Fibroblast of peridontal ligament (primary cell): ENCODE measurements around the gene TULP4.

Experiments used
- DNase-seq: peaks from one replicate; pipeline ENCODE4 v3.0.0-alpha.2; 2010; ENCODE audit errors: extremely low read depth

TULP4 gene

GRCh38 chr6:158312165-158312564, at the start of gene TULP4:
Gene TULP4 (plus strand): TSS chr6:158312465. CDS start chr6:158314017, 1,552 bp downstream.
- no peak for DNase-seq

- no peak for DNase-seq
Observed at GRCh38 chr6:158262755-158263154, 49.5 kb upstream of the TULP4 start.

DNA sequence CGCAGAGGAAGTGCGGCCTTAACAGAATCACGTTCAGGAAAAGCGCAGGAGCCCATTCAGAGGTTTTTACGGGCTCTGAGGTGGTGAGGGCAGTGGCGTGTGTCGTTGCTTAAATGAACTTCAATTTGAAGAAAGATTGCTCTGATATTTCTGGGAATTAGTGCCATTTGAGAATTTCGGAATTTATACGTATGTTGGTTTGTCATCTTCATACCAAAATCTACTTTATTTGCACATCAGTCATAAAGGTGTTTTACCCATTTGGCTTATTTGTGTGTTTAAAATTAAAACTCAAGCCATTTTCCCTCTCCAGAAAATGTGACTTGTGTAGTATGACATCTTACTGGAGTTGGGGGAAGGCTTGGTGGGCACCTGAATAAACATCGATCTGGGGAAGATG, 48.1 kb upstream of the TULP4 start:
- DNase-seq: no peak

- DNase-seq: no peak
Observed at GRCh38 chr6:158266131-158266530, 46.1 kb upstream of the TULP4 start.

DNA sequence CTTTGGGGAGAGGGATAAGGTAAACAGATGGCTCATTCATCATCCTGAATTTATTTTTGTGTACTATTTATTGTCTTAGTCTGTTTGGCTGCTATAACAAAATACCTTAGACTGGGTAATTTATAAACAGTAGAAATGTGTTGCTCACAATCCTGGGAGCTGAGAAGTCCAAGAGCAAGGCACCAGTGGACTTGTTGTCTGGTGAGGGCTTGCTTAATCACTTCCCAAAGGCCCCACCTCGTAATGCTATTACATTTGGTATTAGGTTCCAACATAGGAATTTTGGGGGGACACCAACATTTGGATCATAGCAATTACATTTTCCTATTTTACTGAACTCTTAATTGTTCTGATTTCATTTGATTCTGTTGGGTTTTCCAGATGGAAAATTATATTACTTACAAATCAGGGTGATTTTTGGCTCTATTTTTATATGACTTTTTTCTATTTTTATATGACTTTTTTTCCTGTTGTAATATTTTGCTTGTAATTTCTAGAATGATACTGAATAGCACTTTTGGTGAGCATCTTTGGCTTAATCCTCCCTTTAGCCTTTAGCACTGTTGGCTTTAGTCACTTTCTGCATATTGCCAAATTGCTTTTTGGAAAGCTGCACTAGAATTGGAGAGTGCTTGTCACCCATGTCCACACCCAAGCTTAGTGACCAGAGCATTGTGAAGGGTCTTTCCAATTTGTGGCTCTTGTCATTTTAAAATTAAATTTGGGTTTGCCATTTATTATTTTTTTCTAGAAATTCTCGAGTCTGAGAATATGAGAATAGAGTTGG, 43.7 kb upstream of the TULP4 start:
- DNase-seq: no peak

DNA sequence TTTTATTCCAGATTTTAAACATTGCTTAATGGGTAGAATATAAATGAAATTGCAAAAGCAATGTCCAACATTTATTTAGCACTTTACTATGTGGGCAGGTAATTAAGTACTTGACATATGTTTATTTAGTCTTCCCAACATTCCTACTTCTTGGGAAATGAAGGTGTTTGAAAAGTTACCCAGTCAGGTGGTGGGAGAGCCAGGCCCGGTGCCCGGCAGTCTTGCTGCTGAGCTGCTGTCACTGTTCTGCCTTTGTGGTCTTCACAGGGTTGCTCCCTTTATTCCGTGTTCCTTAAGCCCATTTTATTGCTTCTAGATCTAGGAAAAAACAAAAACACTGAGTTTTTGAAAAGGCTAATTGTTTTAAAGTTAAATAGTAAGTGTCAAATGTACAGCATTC, 42.6 kb upstream of the TULP4 start:
- no peak for DNase-seq

GRCh38 chr6:158270389-158271127, 41.7 kb upstream of the TULP4 start:
- DNase-seq: no peak

DNA sequence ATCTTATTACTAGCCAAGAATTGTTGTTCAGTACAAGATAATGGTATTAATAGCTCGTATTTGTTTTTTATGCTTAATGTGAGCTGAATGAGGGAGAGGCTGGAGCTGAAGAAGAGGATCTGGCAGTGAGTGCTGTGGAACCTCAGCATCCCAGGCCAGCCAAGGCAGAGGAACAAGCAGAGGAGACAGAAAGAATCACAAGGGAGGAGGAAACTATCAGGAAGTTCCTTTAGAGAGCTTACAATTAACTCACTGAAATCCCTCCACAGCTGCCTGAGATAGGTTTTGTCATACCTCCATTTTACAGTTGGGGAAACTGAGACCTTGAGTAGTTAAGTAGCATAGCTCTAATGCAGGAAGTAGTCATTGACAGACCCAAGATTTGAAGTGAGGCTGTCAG, 39.9 kb upstream of the TULP4 start:
- no peak for DNase-seq

- no peak for DNase-seq
Observed at GRCh38 chr6:158278004-158278403, 34.3 kb upstream of the TULP4 start.

DNA sequence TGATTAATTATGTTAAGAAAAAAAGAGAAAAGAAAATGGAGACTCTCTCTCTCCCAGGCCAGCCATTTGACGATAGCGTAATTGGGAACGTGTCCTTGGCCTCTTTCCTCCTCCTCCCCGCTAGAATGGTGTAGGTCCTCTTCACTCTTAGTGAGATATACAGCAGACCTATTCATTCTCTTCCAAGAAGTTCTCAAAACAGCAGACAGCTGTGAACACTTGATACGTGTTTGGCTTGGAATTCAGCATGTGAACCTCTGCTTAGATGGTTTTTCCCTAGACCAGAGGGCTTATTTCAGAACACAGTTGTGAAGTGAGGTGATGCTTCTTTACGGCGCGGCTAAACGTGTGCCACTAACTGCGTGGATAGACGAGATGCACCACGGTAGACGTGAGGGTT, 32.6 kb upstream of the TULP4 start:
- no peak for DNase-seq

DNA sequence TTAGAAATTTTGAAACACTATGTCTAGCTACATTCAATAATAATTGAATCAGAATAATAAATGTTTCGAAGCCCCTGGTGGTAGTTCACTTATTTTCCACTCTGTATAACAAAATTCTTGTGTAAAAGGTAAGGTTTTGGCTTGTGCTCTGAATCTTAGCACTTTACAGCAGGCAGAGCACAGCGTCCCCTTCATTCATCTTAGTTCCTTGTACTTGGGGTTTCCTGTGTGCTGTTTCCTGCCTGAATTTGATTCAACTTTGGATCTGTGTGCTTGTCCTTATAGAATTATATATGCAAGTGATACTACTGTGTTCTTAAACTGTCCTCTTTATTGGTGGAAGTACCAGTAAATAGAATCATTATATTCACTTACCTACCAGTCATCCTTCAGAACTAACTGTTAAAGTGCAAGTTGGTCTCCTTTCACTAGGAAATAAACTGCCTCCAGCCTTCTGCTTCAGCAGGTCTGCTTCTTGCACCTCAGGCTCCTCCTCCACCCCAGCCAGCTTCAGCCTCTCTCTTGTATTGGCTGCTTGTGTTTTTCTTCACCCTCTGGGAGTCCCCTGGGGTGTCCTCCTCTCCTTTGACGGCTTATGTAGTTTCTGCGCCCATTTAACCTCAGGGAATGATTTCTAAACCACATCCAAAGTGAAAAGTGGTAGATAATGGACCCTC, 28.8 kb upstream of the TULP4 start:
- peak; percentile 66 for DNase-seq

DNA sequence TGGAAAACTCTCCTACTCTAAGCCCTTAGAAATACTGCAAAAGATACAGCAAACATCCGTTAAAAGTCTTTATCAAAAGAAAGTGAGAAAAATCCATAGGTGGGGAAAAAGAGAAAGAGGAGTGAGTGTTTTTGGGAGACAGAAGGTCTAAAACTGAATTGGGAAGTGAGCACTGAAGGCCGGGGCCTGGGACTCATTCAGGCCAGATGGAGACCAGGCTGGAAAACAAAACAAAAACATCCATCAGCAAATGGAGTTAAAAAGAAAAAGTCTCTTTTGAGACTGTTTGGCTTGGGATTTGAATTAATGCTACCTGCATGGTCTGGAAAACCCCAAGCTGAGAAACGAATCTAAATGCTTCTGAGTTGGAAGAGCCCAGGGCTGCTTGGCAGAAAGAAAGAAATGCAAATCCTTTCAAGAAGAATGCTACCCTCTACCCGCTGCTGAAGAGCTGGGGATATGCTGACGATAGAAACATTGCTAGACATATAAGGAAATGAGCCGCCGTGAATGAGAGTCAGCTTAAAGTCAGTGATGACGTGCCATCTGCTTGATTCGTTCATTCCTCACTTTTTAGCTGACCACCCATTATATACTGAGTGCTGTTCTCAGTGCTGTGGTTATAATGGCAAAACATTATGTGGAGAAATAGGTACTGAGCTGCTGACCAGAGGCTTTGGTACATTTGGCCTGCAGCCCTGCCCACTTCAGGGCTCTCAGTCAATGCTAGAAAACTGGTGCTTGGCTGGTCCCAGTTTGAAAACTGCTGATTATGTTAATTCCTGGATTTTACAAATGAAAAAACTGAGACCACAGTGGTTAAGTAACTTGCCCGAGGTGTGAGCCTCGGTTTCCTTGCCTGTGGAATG, 28.0 kb upstream of the TULP4 start:
- DNase-seq: peak; percentile 97

DNA sequence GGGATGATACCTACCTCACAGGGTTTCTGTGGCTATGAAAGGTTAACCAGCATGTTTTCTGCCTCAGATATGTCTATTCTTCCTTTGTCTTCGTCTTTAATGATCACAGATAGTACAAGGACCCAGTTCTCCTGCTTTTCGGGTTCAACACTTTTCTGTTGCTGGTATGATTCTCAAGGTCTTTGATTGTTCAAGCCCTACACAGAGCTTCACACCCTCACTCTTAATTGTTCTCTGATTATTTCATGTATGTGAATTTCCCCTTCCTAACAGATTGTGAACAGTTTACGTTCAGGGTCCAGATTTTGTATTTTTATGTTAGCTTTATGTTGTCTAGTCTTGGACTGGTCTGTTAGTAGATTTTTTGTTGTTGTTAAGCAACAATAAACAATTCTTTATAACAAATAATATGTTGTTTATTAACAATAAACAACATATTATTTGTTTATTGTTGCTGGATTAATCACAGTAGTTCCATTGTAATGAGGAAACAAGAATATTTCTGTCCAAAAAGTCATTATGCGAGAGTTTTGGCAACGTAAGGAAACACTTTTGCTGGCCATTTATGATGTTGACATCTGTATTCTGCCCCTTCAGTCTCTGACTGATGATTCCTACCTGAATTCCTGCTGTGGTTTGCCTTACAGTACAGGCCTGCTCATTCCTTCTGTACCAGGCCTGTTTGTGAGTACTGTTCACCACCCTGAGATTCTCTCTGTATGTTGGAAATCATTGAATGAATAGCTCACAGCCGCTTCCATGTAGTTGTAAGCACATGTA, 27.2 kb upstream of the TULP4 start:
- DNase-seq: no peak

DNA sequence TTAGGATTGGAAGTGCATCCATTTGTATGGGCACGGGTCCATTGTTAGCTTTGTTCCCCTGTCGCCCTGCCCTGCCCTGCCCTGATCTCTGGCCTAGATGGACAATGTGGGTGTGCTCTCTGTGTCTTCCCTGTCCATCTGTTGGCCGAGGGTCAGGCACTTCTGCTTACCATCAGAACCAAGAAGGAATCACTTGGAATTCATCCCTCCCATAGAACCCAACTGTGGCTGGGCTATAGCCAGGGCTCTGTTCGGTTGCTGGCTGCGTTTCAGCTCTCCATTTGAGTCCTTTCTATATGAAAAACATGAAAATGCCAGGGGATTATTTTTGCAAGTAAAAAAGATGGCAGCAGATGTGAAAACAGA, 26.6 kb upstream of the TULP4 start:
- no peak for DNase-seq

- DNase-seq: peak; percentile 71
Observed at GRCh38 chr6:158286413-158286812, 25.9 kb upstream of the TULP4 start.

DNA sequence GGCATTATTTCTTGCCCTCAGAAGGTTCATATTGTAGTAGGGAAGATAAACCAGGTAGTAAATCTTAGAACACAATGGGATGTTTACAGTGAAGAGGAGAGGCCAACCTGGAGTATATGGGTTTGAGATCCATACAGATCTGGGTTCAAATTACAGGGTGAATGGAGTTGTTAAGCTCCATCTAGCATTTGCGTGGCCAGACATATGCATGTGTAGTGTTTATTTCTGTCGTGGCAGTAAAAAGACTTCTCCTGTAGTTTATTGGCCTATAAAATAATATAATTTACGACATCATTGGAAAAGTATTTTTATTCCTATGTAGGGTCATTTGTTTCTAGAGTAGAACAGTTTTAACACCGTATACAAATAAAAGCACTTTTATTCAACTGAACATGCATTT, 25.2 kb upstream of the TULP4 start:
- DNase-seq: no peak

DNA sequence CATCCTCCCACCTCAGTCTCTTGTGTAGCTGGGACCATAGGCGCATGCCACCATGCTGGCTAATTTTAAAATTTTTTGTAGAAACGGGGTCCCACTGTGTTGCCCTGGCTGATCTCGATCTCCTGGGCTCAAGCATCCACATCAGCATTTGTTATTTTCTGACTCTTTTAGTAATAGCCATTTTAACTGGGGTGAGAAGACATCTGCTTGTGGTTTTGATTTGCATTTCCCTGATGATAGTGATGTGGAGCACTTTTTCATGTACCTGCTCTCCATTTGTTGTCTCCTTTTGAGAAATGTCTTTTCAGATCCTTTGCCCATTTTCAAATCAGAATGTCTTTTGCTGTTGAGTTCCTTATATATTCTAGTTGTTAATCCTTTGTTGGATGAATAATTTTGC, 22.2 kb upstream of the TULP4 start:
- no peak for DNase-seq

- no peak for DNase-seq
Observed at GRCh38 chr6:158290659-158291058, 21.6 kb upstream of the TULP4 start.

- DNase-seq: no peak
Observed at GRCh38 chr6:158292016-158292415, 20.2 kb upstream of the TULP4 start.

DNA sequence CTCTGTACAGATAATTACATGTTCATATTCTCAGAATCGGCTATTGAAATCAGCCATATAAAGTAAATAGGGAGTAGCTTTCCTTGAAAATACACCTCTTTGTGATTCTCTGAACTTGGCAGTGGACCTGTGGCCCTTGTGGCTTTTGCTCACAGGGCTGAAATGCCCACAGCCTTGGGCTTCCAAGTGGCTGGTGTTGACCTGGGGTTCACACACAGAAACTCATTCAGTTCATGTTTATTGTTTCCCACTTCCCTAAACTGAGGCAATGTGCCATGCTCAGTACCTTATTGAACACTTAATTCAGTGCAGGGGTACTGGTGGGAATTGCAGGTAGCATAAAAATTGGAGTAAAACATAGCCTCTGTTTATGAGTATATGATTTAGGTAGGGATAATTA, 19.1 kb upstream of the TULP4 start:
- DNase-seq: no peak
